ENCODE measurements around the gene STARD4. TPM values are rescaled to one million over a fixed set of nuclear protein-coding genes. Genes with fewer than 3 reads are reported as not detected.

Gene STARD4
- total and polyA plus RNA-seq, 9 of the 15 experiments (the other 6 are each of a cell fraction or from before 2014, with no cell fraction given), result 28.4 to 88.0 (median 34.0) TPM

DNA sequence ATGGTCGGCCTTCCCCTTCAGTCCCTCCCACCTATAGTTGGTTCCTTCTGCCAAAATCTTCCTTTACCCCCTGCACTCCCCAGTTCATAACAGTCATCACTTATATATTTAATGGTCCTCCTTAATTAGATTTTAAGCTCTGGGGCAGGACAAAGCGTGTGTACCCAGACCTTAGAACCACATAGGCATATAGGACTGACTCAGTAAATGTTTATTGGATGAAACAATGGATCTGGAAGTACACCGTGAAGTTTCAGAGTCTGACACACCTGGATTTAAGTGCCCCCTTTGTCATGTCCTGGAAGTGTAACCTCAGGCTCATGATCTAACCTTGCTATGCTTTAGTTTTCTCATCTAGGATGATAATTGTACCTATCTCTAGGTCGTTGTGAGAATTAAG is 32.0 kb downstream of the STARD4 start:
- ChIA-PET CTCF (ENCODE audit: low intra/inter-chr PET ratio) (no interaction called here), POLR2A (no interaction called here)
- Histone ChIP-seq H4K20me1 (replicated peaks; ENCODE audit: control insufficient read depth, insufficient read depth, low read length) (no peaks in the 10 kb centered on the region), H3K4me2 (ENCODE audit: insufficient read depth, low read length) (no peak overlapping the region), H3K4me3 (no peak overlapping the region), H2AFZ (ENCODE audit: low read depth, low read length) (no peak overlapping the region), H3K27ac (ENCODE audit: extremely low read depth, low read depth, low read length) (no peak overlapping the region), H3K36me3 (ENCODE audit: control insufficient read depth, insufficient read depth, low read length) (no peaks in the 10 kb centered on the region), H3K9me3 (replicated peaks; ENCODE audit: control insufficient read depth, insufficient read depth, low read depth, low read length) (no peaks in the 10 kb centered on the region), H3K9ac (ENCODE audit: insufficient read depth in 1 of 2, low read depth in 2 of 2, low read length in 2 of 2) (no peak overlapping the region), H3K79me2 (ENCODE audit: control insufficient read depth, insufficient read depth, low read length) (no peaks in the 10 kb centered on the region), H3K9me1 (ENCODE audit: control insufficient read depth, insufficient read depth, low read length) (no peaks in the 10 kb centered on the region), H3K4me1 (replicated peaks in 1 of 2; ENCODE audit: control insufficient read depth in 2 of 2, insufficient read depth in 2 of 2, low read length in 2 of 2) (no peaks in the 10 kb centered on the region), H3K27me3 (ENCODE audit: control insufficient read depth in 2 of 2, insufficient read depth in 2 of 2, low read length in 2 of 2) (peaks cover 0 to 7% of the 10 kb centered on the region in 2 experiments; a peak in 3 of 5 replicates)
- TF ChIP-seq NFIC (IDR thresholded peaks at IDR 0.05), result no peak
- TF ChIP-seq ZNF57 (CRISPR knock-in tag; IDR thresholded peaks at IDR 0.05), result no peak
- TF ChIP-seq ZC3H4 (CRISPR knock-in tag; IDR thresholded peaks at IDR 0.05; ENCODE audit: borderline replicate concordance), result no peak
- no peak for TF ChIP-seq KDM5B (IDR thresholded peaks at IDR 0.05; ENCODE audit: insufficient replicate concordance, low read depth, low read length)
- TF ChIP-seq NFYB (IDR thresholded peaks at IDR 0.05; ENCODE audit: extremely low read depth, insufficient read length), result no peak
- TF ChIP-seq ZNF511 (CRISPR knock-in tag; IDR thresholded peaks at IDR 0.05), result no peak
- TF ChIP-seq, protein P1, sequence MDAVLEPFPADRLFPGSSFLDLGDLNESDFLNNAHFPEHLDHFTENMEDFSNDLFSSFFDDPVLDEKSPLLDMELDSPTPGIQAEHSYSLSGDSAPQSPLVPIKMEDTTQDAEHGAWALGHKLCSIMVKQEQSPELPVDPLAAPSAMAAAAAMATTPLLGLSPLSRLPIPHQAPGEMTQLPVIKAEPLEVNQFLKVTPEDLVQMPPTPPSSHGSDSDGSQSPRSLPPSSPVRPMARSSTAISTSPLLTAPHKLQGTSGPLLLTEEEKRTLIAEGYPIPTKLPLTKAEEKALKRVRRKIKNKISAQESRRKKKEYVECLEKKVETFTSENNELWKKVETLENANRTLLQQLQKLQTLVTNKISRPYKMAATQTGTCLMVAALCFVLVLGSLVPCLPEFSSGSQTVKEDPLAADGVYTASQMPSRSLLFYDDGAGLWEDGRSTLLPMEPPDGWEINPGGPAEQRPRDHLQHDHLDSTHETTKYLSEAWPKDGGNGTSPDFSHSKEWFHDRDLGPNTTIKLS (IDR thresholded peaks at IDR 0.05; ENCODE audit: borderline replicate concordance, low read depth), result no peak
- in situ Hi-C loops (cut with MboI) (no loop called here), intact Hi-C loops (cut with micrococcal nuclease) (no loop called here)
- DNase-seq (ENCODE audit: extremely low read depth in 1 of 4, low spot score in 3 of 4) (no peak), ATAC-seq (no peak), FAIRE-seq (no peak)
- WGBS (ENCODE audit: insufficient coverage, low coverage, missing lambda C conversion rate), result 0% methylated on average over 4 of the region's 4 CpGs
- no TSS peak for BruUV-seq (replicated peaks)

Data from K562 (cell line).